ENCODE data around the gene THOP1. TPM values are rescaled to one million over a fixed set of nuclear protein-coding genes. Genes with fewer than 3 reads are reported as not detected.

Gene THOP1
- total and polyA plus RNA-seq, 2 donors from 2014 or later, result 36.8 to 42.9 TPM

DNA sequence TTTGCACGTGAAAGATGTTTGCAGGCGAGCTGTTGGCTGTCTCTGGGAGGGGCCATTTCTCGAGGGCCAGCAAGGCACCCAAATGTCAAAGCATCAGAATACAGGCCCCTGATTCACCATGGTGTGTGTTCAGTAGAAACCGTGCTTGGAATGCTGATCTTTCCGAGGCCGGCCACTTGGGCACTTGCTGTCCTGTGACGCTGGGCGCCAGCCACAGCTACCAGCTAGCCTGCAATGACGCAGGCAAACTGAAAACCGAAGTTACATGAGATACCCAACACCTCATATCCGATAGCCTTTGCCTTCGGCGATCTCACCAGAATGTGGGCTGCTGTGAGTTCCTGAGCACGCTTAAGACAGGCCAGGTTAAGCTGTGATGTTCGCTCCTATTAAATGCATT, 12.0 kb downstream of the THOP1 start:
- peaks cover 0 to 5% (median 0%) of the 10 kb centered on the region in 3 donors for H3K36me3 ChIP-seq (ENCODE audit: control insufficient read depth in 2 of 3, insufficient read depth in 3 of 3, low read length in 3 of 3)
- intact Hi-C loops (cut with DNase I), result no loop called here
- no peak for FAIRE-seq

DNA sequence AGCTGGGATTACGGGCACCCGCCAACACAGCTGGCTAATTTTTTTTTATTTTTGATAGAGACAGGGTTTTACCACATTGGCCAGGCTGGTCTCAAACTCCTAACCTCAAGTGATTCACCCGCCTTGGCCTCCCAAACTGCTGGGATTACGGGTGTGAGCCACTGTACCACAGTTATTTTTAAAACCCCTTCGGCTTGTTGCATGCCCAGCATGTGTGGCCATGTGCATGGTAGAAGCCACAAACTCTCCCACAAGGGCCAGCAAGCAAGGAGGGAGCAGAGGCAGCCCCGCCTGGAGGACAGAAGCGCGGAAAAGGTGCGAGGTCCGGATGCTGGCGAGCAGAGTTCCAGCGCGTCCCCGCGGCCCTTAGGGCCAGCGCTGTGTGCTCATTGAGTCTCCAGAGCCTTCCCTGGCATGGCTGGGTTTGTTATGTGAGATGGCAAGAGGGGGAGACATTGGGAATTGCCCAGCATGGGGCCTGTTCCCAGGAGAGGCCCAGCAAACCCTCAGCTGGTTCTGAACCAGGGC, 12.9 kb downstream of the THOP1 start:
- H3K4me1 ChIP-seq (ENCODE audit: control insufficient read depth in 2 of 3, insufficient read depth in 2 of 3, low read depth in 1 of 3, low read length in 3 of 3), result no peaks in the 10 kb centered on the region
- intact Hi-C loops (cut with DNase I), result no loop called here
- no peaks in the 10 kb centered on the region for H3K27me3 ChIP-seq (ENCODE audit: control insufficient read depth, insufficient read depth, low read length)
- DNase-seq (no peak), FAIRE-seq (no peak)
- no peak overlapping the region for H3K4me3 ChIP-seq (ENCODE audit: low read length in 3 of 3)
- no peak overlapping the region for H3K9ac ChIP-seq (ENCODE audit: low read length in 3 of 3)
- peaks cover 0 to 5% (median 2%) of the 10 kb centered on the region in 3 donors for H3K36me3 ChIP-seq (ENCODE audit: control insufficient read depth in 2 of 3, insufficient read depth in 3 of 3, low read length in 3 of 3)
- TF ChIP-seq, protein P1, sequence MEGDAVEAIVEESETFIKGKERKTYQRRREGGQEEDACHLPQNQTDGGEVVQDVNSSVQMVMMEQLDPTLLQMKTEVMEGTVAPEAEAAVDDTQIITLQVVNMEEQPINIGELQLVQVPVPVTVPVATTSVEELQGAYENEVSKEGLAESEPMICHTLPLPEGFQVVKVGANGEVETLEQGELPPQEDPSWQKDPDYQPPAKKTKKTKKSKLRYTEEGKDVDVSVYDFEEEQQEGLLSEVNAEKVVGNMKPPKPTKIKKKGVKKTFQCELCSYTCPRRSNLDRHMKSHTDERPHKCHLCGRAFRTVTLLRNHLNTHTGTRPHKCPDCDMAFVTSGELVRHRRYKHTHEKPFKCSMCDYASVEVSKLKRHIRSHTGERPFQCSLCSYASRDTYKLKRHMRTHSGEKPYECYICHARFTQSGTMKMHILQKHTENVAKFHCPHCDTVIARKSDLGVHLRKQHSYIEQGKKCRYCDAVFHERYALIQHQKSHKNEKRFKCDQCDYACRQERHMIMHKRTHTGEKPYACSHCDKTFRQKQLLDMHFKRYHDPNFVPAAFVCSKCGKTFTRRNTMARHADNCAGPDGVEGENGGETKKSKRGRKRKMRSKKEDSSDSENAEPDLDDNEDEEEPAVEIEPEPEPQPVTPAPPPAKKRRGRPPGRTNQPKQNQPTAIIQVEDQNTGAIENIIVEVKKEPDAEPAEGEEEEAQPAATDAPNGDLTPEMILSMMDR (IDR thresholded peaks at IDR 0.05; ENCODE audit: borderline replicate concordance, extremely low read depth, insufficient read depth), result no peak
- no peaks in the 10 kb centered on the region for H3K9me3 ChIP-seq (ENCODE audit: control insufficient read depth in 2 of 3, insufficient read depth in 1 of 3, low read length in 3 of 3)
- H3K27ac ChIP-seq (ENCODE audit: low read depth in 2 of 2, low read length in 2 of 2), result no peak overlapping the region

More for the DNA sequence above, 12.0 kb downstream of the THOP1 start:
- no peaks in the 10 kb centered on the region for H3K27me3 ChIP-seq (ENCODE audit: control insufficient read depth, insufficient read depth, low read length)
- H3K4me1 ChIP-seq (ENCODE audit: control insufficient read depth in 2 of 3, insufficient read depth in 2 of 3, low read depth in 1 of 3, low read length in 3 of 3), result no peaks in the 10 kb centered on the region
- DNase-seq, result no peak
- no peak overlapping the region for H3K27ac ChIP-seq (ENCODE audit: low read depth in 2 of 2, low read length in 2 of 2)
- H3K9ac ChIP-seq (ENCODE audit: low read length in 3 of 3), result no peak overlapping the region
- TF ChIP-seq, protein P1 (IDR thresholded peaks at IDR 0.05; ENCODE audit: borderline replicate concordance, extremely low read depth, insufficient read depth), result no peak
- H3K4me3 ChIP-seq (ENCODE audit: low read length in 3 of 3), result no peak overlapping the region
- H3K9me3 ChIP-seq (ENCODE audit: control insufficient read depth in 2 of 3, insufficient read depth in 1 of 3, low read length in 3 of 3), result no peaks in the 10 kb centered on the region

DNA sequence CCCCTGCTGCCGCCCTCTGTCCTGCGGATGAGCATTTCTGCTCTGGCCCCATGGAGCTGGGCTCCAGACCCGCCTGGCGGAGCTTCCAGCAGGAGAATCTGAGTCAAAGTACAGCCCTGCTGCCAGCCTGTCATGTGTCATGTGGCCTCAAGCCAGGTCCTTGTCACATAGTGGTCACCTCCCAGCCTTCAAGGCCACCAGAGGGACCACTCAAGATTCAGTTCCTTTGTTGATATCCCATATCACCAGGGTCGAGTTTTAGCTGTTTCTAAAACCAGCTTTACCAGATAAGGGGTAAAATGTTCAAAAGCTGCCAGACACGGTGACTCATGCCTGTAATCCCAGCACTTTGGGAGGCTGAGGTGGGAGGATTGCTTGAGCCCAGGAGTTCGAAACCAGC, 13.4 kb downstream of the THOP1 start:
- DNase-seq (no peak), FAIRE-seq (no peak)
- Histone ChIP-seq H3K27me3 (ENCODE audit: control insufficient read depth, insufficient read depth, low read length) (no peaks in the 10 kb centered on the region), H3K9ac (ENCODE audit: low read length in 3 of 3) (no peak overlapping the region), H3K9me3 (ENCODE audit: control insufficient read depth in 2 of 3, insufficient read depth in 1 of 3, low read length in 3 of 3) (no peaks in the 10 kb centered on the region), H3K36me3 (ENCODE audit: control insufficient read depth in 2 of 3, insufficient read depth in 3 of 3, low read length in 3 of 3) (peaks cover 0 to 5% (median 2%) of the 10 kb centered on the region in 3 donors), H3K4me3 (ENCODE audit: low read length in 3 of 3) (no peak overlapping the region), H3K4me1 (ENCODE audit: control insufficient read depth in 2 of 3, insufficient read depth in 2 of 3, low read depth in 1 of 3, low read length in 3 of 3) (no peaks in the 10 kb centered on the region), H3K27ac (ENCODE audit: low read depth in 2 of 2, low read length in 2 of 2) (no peak overlapping the region)
- TF ChIP-seq, protein P1 (IDR thresholded peaks at IDR 0.05; ENCODE audit: borderline replicate concordance, extremely low read depth, insufficient read depth), result no peak
- intact Hi-C loops (cut with DNase I), result no loop called here
